Neural cell (in vitro differentiated cells): ENCODE data around the gene MED13L.

Source experiments
- EP300 ChIP-seq: fragments of 450-650 bp; conservative IDR thresholded peaks from 2 replicates; pipeline ENCODE4 v1.6.1; 2014; ENCODE audit warnings: antibody characterized with exemption, mild to moderate bottlenecking, moderate library complexity; ENCODE audit not compliant: poor library complexity, severe bottlenecking
- EZH2 ChIP-seq: fragments of 200-600, 300-800 bp; shearing (Covaris generic), sonication (generic); IDR thresholded peaks from 2 replicates; pipeline ENCODE4 v1.6.1; 2014; ENCODE audit warnings: antibody characterized with exemption, low read length, borderline replicate concordance, mild to moderate bottlenecking; ENCODE audit not compliant: insufficient read depth, poor library complexity, severe bottlenecking
- POLR2AphosphoS5 ChIP-seq: IDR thresholded peaks from 2 replicates; pipeline ENCODE4 v1.6.1; 2012
- TAF1 ChIP-seq: IDR thresholded peaks from 2 replicates; pipeline ENCODE4 v1.6.1; 2012; ENCODE audit warnings: low read depth
- TF ChIP-seq, protein P1 (sequence below): IDR thresholded peaks from 2 replicates; pipeline ENCODE4 v1.6.1; 2012; ENCODE audit warnings: borderline replicate concordance
- TF ChIP-seq, protein P2 (sequence below): fragments of 450-650 bp; IDR thresholded peaks from 2 replicates; pipeline ENCODE4 v1.5.1; 2014; ENCODE audit warnings: antibody characterized with exemption, mild to moderate bottlenecking, moderate library complexity; ENCODE audit not compliant: poor library complexity, severe bottlenecking

GRCh38 chr12:116150001-116150400, 127.5 kb downstream of the MED13L start:
- TF ChIP-seq, protein P1, sequence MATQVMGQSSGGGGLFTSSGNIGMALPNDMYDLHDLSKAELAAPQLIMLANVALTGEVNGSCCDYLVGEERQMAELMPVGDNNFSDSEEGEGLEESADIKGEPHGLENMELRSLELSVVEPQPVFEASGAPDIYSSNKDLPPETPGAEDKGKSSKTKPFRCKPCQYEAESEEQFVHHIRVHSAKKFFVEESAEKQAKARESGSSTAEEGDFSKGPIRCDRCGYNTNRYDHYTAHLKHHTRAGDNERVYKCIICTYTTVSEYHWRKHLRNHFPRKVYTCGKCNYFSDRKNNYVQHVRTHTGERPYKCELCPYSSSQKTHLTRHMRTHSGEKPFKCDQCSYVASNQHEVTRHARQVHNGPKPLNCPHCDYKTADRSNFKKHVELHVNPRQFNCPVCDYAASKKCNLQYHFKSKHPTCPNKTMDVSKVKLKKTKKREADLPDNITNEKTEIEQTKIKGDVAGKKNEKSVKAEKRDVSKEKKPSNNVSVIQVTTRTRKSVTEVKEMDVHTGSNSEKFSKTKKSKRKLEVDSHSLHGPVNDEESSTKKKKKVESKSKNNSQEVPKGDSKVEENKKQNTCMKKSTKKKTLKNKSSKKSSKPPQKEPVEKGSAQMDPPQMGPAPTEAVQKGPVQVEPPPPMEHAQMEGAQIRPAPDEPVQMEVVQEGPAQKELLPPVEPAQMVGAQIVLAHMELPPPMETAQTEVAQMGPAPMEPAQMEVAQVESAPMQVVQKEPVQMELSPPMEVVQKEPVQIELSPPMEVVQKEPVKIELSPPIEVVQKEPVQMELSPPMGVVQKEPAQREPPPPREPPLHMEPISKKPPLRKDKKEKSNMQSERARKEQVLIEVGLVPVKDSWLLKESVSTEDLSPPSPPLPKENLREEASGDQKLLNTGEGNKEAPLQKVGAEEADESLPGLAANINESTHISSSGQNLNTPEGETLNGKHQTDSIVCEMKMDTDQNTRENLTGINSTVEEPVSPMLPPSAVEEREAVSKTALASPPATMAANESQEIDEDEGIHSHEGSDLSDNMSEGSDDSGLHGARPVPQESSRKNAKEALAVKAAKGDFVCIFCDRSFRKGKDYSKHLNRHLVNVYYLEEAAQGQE: no peak
- TF ChIP-seq, protein P2, sequence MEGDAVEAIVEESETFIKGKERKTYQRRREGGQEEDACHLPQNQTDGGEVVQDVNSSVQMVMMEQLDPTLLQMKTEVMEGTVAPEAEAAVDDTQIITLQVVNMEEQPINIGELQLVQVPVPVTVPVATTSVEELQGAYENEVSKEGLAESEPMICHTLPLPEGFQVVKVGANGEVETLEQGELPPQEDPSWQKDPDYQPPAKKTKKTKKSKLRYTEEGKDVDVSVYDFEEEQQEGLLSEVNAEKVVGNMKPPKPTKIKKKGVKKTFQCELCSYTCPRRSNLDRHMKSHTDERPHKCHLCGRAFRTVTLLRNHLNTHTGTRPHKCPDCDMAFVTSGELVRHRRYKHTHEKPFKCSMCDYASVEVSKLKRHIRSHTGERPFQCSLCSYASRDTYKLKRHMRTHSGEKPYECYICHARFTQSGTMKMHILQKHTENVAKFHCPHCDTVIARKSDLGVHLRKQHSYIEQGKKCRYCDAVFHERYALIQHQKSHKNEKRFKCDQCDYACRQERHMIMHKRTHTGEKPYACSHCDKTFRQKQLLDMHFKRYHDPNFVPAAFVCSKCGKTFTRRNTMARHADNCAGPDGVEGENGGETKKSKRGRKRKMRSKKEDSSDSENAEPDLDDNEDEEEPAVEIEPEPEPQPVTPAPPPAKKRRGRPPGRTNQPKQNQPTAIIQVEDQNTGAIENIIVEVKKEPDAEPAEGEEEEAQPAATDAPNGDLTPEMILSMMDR: no peak
- TF ChIP-seq EP300: no peak
- TF ChIP-seq EZH2: no peak
- no peak for TF ChIP-seq TAF1
- TF ChIP-seq POLR2AphosphoS5: no peak
